ENCODE data around the gene SELENOK. TPM values are rescaled to one million over a fixed set of nuclear protein-coding genes. Genes with fewer than 3 reads are reported as not detected.

Gene SELENOK
- total and polyA plus RNA-seq, 2 of the 13 experiments (the other 11 are each of a cell fraction or from before 2014, with no cell fraction given), result 67.0 to 81.0 TPM

- TF ChIP-seq ZNF318 (CRISPR knock-in tag; IDR thresholded peaks at IDR 0.05) (no peak; the same call in 1 of the 2 replicates), THAP7 (CRISPR knock-in tag; IDR thresholded peaks at IDR 0.05) (peak; percentile 87; the same call in 1 of the 2 replicates), ZNF704 (CRISPR knock-in tag; IDR thresholded peaks at IDR 0.05; ENCODE audit: borderline replicate concordance) (peak; percentile 87), HMG20B (CRISPR knock-in tag; conservative IDR thresholded peaks at IDR 0.05) (0 out of 2 replicates have a peak, but pooled peaks have one; percentile 15), ZZZ3 (CRISPR knock-in tag; IDR thresholded peaks at IDR 0.05; ENCODE audit: borderline replicate concordance) (peak; percentile 28; the same call in 1 of the 2 replicates), PAXIP1 (CRISPR knock-in tag; conservative IDR thresholded peaks at IDR 0.05) (peak; percentile 58), DNMT1 (CRISPR knock-in tag; IDR thresholded peaks at IDR 0.05) (peak; percentile 46; the same call in 1 of the 2 replicates), CC2D1A (CRISPR knock-in tag; IDR thresholded peaks at IDR 0.05) (no peak), TMF1 (CRISPR knock-in tag; IDR thresholded peaks at IDR 0.05; ENCODE audit: low read depth) (peak; percentile 91), ZNF639 (CRISPR knock-in tag; conservative IDR thresholded peaks at IDR 0.05) (0 out of 2 replicates have a peak, but pooled peaks have one; percentile 68), NFKBIZ (CRISPR knock-in tag; IDR thresholded peaks at IDR 0.05) (peak; percentile 82), ZNF225 (CRISPR knock-in tag; IDR thresholded peaks at IDR 0.05) (peak; percentile 87; the same call in 1 of the 2 replicates)
Observed at GRCh38 chr3:53881691-53882593, 9.7 kb downstream of the SELENOK start, which contains the start of gene ACTR8 (continued).
